ENCODE results near the gene MAGI2.

GRCh38 chr7:78751253-78751652 is 702.2 kb downstream of the MAGI2 start:
- TF ChIP-seq CTCF (IDR thresholded peaks at IDR 0.05; ENCODE audit: insufficient read depth, low read length, poor library complexity, severe bottlenecking) = no peak
- TF ChIP-seq EZH2phosphoT487 (conservative IDR thresholded peaks at IDR 0.05; ENCODE audit: low read length) = no peak
